NCI-H2196 treated with DMSO at 0.1 percent for 48 hours (cell line): Measurements from ENCODE around the gene ENOSF1.

Experiments
- DNase-seq: peaks from one replicate; lab custom pipeline; 2025; ENCODE audit not compliant: unreplicated experiment; lab: John Stamatoyannopoulos, UW

ENOSF1 gene

DNA sequence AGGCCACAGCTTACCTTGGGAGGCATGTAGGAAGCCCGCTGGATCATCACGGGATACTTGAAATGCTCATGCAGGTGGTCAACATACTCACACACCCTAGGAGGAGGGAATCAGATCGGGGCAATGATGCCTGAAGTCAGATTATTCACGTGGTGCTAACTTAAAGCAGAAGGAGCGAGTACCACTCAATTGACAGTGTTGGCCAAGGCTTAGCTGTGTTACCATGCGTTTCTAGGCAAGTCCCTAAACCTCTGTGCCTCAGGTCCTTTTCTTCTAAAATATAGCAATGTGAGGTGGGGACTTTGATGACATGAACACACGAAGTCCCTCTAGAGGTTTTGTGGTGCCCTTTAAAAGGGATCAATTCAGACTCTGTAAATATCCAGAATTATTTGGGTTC lies 37.1 kb downstream of the ENOSF1 start:
- no peak for DNase-seq

DNA sequence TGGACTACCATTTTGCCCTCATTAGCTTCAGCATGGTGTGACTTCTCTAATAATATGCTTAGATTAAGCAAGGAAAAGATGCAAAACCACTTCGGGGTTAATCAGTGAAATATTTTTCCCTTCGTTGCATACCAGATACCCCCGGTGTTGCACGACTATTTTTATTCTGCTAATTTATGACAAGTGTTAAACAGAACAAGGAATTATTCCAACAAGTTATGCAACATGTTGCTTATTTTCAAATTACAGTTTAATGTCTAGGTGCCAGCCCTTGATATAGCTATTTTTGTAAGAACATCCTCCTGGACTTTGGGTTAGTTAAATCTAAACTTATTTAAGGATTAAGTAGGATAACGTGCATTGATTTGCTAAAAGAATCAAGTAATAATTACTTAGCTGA lies 38.7 kb downstream of the ENOSF1 start:
- no peak for DNase-seq

GRCh38 chr18:673317-673716 lies 39.1 kb downstream of the ENOSF1 start:
- DNase-seq, result no peak

GRCh38 chr18:671405-671804 lies 41.0 kb downstream of the ENOSF1 start:
- no peak for DNase-seq

DNA sequence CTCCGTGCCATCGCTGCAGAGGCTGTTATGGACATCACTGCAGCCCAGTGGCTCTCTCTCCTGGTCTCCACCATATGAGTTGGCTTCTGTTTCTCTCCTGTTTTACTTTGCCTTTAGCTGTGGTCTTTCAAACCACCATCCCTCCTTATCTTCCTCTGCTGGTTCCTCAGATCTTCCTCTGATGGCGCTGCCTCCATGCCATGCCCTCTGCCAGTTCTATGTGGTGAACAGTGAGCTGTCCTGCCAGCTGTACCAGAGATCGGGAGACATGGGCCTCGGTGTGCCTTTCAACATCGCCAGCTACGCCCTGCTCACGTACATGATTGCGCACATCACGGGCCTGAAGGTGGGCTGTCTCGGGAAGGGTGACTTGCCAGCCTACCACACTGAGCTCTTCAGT lies 41.9 kb downstream of the ENOSF1 start:
- no peak for DNase-seq

DNA sequence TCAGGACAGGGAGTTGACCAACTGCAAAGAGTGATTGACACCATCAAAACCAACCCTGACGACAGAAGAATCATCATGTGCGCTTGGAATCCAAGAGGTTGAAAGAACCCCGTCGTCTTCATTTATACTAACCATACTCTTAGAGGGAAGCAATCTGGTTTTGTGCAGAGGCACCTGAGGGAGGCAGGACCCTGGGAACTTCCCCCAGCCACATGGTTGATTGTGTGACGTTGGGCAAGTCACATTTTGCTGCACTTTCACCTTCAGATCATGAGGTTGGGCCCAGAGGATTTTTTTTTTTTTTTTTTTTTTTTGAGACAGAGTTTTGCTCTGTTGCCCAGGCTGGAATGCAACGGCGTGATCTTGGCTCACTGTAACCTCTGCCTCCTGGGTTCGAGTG lies 43.4 kb downstream of the ENOSF1 start:
- DNase-seq, result no peak

DNA sequence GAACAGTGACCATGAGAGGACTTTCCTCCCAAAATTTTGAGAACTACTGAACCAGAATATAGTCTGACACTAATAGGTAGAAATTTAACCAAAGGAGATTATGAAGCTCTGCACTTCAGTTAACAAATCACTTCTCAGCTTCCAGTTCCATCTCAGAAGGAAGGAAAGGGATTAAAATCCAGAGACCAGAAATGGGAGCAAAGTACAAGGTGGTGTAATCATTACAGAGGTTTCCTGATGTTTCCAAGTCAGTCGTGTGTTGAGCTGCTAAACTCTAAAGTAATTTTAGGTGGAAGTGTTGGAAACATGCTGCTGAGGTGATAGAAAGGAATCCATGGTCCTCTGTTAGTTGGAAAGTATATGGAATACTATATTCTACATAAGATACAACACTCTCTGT lies 44.2 kb downstream of the ENOSF1 start:
- DNase-seq, result no peak

- DNase-seq, result no peak
These were observed 45.8 kb downstream of the ENOSF1 start for GRCh38 chr18:666628-667027.

- DNase-seq, result no peak
These were observed 46.3 kb downstream of the ENOSF1 start for GRCh38 chr18:666177-666576.

DNA sequence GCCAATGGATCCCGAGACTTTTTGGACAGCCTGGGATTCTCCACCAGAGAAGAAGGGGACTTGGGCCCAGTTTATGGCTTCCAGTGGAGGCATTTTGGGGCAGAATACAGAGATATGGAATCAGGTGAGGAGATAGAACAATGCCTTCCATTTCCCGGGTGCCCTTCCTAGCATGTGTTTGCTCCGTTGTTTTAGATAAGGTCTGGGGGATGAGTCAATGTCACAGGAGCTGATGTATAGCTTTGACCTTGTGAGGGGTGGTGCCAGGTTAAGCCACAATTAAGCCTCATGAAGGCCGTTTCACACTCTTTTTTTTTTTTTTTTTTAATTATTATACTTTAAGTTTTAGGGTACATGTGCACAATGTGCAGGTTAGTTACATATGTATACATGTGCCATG lies 50.2 kb downstream of the ENOSF1 start:
- DNase-seq, result no peak

DNA sequence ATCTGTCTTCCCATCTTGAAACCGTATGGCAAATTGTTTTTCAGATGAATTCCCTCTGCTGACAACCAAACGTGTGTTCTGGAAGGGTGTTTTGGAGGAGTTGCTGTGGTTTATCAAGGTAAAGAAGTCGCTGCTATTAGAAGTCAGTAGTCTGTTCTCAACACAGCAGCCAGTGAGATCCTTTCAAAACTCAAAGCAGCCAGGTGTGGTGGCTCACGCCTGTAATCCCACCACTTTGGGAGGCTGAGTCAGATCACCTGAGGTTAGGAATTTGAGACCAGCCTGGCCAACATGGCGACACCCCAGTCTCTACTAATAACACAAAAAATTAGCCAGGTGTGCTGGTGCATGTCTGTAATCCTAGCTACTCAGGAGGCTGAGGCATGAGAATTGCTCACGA lies 52.8 kb downstream of the ENOSF1 start:
- no peak for DNase-seq

DNA sequence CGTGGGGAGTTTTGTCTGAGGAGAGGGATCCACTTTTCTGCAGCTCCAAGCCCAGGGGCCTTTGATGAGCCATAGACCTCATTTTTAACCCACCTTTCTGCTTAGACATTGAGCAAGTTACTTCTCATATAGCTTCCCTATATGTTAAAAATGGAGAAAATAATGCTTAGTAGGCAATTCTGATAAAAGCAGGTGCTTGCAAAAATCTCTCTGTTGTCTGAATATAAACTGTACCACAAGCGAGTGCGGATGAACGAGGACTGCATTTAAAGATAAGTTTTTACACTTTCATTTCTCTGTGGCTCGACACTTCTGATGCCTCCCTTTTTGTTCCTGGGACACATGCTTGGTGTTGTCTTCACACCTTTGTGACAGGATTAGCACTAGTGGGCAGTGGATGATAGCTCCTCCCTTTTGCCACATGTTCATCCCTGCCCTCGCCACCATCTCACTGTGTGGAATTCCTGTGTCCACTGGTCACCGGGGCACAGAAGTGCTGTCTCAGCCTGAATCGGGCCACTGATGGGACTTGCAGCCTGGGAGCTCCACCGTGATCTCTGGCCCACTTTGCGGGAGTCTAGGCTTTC lies 53.4 kb downstream of the ENOSF1 start:
- DNase-seq, result no peak

DNA sequence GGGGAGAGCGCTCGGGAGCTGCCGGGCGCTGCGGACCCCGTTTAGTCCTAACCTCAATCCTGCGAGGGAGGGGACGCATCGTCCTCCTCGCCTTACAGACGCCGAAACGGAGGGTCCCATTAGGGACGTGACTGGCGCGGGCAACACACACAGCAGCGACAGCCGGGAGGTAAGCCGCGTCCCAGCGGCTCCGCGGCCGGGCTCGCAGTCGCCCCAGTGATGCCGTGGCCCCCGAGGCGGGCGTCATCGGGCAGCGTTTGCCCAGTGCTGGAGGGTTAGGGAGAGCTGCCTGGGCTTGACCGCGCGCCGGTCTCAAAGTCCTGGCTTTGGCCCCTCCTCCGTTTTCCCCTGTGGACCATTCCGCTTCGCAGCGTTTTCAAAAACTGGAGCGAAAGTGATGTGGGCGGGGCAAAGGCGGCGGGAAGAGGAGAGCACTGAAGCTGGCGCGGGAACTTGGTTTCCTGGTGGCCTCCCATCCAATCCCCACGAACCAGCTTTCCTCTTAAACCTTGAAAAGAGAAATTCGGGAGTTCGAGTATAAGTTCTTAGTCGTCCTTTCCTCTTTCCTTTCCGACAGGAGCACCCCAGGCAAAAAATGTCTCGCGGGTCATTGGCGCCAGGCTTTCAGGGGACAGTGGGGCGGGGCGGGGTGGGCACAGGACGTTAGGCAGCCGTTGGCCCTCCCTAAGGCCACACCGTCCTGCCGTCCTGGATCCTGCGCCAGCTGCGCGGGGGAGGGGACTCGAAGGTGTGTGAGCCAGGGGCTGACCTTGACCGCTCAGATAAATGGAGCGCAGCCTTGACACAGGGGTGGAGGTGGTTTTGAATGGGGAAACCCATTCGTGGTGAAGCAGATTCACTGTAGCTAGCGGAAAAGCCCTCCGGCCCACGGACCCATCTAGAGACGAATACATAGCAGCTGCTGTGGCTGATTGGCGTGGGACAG lies 54.2 kb downstream of the ENOSF1 start:
- DNase-seq, result peak; percentile 98

DNA sequence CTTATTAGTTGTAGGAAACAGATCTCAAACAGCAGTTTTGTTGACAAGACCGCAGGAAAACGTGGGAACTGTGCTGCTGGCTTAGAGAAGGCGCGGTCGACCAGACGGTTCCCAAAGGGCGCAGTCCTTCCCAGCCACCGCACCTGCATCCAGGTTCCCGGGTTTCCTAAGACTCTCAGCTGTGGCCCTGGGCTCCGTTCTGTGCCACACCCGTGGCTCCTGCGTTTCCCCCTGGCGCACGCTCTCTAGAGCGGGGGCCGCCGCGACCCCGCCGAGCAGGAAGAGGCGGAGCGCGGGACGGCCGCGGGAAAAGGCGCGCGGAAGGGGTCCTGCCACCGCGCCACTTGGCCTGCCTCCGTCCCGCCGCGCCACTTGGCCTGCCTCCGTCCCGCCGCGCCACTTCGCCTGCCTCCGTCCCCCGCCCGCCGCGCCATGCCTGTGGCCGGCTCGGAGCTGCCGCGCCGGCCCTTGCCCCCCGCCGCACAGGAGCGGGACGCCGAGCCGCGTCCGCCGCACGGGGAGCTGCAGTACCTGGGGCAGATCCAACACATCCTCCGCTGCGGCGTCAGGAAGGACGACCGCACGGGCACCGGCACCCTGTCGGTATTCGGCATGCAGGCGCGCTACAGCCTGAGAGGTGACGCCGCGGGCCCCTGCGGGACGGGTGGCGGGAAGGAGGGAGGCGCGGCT lies 55.0 kb downstream of the ENOSF1 start, which contains the start of gene TYMS:
Gene TYMS, plus strand, starts transcription at position 343 of the 690 bp plus-strand sequence. Its CDS starts 90 bp downstream, at position 433.
- DNase-seq, result peak; percentile 82

DNA sequence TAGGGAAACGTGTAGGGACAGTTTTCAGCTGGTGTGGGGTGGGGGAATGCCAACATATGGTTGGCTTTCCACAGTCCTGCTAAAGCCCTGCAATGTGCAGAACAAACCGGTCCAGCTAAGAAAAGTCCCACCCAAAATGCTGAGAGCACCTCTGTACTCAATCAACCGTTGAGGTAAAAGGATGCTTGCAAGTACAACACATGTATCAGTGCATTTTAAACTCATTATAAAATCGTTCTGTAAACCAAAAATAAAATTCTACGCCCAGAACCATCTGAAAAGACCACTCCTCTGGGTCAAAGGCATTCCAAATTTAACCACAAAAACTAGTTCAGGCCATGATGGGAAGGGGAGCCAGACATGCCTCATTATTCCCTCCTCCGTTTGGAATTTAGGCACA lies 57.0 kb downstream of the ENOSF1 start:
- no peak for DNase-seq

DNA sequence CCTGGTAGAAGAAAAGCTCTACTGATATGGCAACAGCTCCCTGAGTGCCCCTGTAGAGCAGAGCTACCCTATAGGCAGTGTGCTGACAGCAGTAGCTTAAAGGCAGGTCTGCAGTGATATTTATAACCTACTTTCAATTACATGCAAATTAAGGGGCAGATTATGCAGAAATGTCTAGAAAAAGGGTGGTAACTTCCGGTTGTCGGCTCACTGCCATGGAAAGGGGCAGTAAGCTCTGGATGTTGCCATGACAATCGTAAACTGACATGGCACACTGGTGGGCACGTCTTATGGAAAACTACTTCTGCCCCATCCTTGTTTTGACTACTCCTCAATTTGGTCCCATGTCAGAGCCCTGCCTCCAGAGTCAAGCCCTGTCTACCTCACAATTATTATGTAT lies 57.8 kb downstream of the ENOSF1 start:
- no peak for DNase-seq

DNA sequence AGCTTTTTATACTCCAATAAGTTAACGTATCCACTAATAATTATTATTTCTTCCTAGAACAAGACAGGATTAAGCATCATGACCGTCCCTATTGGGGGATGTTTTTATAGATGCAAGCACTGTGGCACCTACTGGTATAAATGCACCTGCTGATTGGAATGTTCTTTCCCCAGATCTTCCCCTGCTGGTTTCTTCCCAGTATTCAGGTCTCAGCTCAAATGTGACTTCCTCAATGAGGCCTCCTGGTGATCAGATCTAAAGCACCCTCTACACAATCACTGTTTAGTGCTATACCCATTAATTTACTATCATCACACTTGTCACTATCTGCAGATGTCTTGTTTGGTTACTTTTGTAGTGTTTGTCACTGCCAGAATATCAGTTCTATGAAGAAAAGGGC lies 58.9 kb downstream of the ENOSF1 start:
- DNase-seq, result no peak

- DNase-seq, result no peak
These were observed 60.3 kb downstream of the ENOSF1 start for GRCh38 chr18:652131-652530.

GRCh38 chr18:650428-650858 lies 62.0 kb downstream of the ENOSF1 start:
- DNase-seq, result no peak

DNA sequence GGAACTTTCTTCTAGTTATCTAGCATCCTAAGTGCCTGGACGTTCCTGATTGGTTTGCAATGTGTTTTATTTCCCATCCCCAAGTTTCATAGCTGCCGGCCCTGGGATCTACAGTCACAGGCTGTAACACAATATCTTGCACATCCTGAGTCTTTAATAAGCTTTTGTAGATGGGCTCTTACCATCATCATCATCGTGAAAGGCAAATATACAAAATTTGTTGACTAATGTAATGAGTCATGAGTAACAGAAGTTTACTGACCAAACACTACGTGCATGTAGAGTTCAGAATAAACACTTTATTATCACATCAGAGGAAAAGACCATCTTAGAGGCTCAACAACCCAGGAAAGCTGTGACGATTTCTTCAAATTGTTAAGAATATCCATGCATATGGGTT lies 63.1 kb downstream of the ENOSF1 start:
- DNase-seq, result no peak

DNA sequence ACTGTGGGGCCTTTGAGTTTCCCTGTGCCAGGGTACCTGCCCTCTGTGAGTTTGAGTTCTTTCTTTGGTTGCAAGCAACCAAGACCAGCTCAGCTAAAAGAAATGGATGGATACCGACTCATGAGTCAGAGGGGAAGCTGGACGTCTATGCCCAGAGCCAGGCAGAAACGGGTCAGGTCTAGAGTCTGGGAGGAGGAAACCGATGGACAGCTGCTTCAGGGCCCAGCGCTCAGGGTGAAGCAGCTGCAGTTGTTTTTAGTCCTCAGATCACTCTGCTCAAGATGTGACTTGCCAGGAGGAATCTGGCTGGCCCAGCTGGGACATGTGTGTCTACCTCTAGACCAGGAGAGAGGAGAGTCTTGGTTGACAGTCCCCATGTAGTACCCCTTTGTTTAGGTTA lies 65.1 kb downstream of the ENOSF1 start:
- no peak for DNase-seq
